SU-DHL-6 (cell line): Measurements from ENCODE around the gene EDIL3.

Experiments used
- EZH2phosphoT487 ChIP-seq: fragments of 200-600 bp; sonication (generic), shearing (Covaris generic); conservative IDR thresholded peaks from 2 replicates; pipeline ENCODE4 v1.6.1; 2018; ENCODE audit warnings: mild to moderate bottlenecking, antibody characterized with exemption, low read length, moderate library complexity, mixed read lengths
- TF ChIP-seq, protein P1 (sequence below): fragments of 200-600 bp; sonication (generic); IDR thresholded peaks from one replicate; pipeline ENCODE4 v1.5.1; 2017; ENCODE audit warnings: antibody characterized with exemption, mild to moderate bottlenecking, low read length, moderate library complexity; ENCODE audit not compliant: insufficient read depth, poor library complexity, severe bottlenecking

DNA sequence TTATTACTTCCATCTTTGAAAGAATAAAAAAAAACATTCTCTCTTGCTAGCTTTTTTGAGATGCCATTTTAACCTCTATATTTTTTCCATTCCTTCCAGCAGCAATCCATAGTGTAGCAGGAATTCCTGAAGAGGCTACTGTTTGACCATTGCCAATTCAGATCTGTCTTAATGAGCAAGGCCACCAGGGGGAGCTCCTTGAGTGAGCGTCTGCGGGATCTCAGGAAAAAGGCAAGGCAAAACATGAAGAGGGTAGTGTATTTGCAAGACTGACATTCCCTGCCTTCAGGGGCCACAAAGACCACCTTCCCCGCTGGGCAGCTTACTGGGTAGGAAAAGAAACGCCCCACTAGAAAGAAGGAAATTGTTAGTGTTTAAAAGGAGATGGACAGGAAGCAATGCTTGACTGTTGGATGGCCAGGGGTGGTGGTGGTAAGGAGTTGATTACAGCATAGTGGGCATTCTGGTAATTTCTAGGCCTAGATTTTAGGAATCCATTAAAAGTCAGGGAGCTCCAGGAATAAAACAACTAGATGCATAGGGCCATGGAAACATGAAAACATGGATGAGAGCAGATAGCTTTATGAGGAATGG, 457.4 kb downstream of the EDIL3 start:
- TF ChIP-seq, protein P1, sequence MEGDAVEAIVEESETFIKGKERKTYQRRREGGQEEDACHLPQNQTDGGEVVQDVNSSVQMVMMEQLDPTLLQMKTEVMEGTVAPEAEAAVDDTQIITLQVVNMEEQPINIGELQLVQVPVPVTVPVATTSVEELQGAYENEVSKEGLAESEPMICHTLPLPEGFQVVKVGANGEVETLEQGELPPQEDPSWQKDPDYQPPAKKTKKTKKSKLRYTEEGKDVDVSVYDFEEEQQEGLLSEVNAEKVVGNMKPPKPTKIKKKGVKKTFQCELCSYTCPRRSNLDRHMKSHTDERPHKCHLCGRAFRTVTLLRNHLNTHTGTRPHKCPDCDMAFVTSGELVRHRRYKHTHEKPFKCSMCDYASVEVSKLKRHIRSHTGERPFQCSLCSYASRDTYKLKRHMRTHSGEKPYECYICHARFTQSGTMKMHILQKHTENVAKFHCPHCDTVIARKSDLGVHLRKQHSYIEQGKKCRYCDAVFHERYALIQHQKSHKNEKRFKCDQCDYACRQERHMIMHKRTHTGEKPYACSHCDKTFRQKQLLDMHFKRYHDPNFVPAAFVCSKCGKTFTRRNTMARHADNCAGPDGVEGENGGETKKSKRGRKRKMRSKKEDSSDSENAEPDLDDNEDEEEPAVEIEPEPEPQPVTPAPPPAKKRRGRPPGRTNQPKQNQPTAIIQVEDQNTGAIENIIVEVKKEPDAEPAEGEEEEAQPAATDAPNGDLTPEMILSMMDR, result peak; percentile 91
- no peak for TF ChIP-seq EZH2phosphoT487
